ACHN (cell line): ENCODE measurements around the gene GRAMD1A.
"Not testable (repeated sequence)": the region's sequence is repeated elsewhere in the genome, so short reads cannot be mapped to it uniquely, and the experiment has no call there.

Source experiments
- DNase-seq: peaks from one replicate; pipeline ENCODE4 v3.0.0-alpha.2; 2015
- in situ Hi-C: cut with HindIII; loops from 2 replicates; pipeline ENCODE4 v1.10.0; 2017; ENCODE audit warnings: low sequenced_read_pairs, low pct_ligation_motif_present, low pct_unique_long_range_greater_than_20kb

GRAMD1A gene

GRCh38 chr19:35043906-35044305 is 43.8 kb downstream of the GRAMD1A start:
- in situ Hi-C loops = no loop called here
- DNase-seq = no peak

- peak; percentile 48 for DNase-seq
- in situ Hi-C loops = no loop called here
Observed at GRCh38 chr19:35044317-35045117, 44.4 kb downstream of the GRAMD1A start.

- in situ Hi-C loops = no loop called here
- DNase-seq = peak; percentile 21
Observed at GRCh38 chr19:35045667-35046300, 45.7 kb downstream of the GRAMD1A start.

- DNase-seq = no peak
- in situ Hi-C loops = no loop called here
Observed at GRCh38 chr19:35046461-35046860, 46.3 kb downstream of the GRAMD1A start.

GRCh38 chr19:35048911-35049411 is 48.8 kb downstream of the GRAMD1A start:
- in situ Hi-C loops = no loop called here

GRCh38 chr19:35049456-35049855 is 49.3 kb downstream of the GRAMD1A start:
- DNase-seq = no peak
- in situ Hi-C loops = no loop called here

More at GRCh38 chr19:35048911-35049411, 48.8 kb downstream of the GRAMD1A start:
- no peak for DNase-seq

GRCh38 chr19:35050662-35051061 is 50.5 kb downstream of the GRAMD1A start:
- in situ Hi-C loops, DNase-seq: not testable (repeated sequence)

- DNase-seq, in situ Hi-C loops: not testable (repeated sequence)
Observed at GRCh38 chr19:35051268-35051667, 51.1 kb downstream of the GRAMD1A start.

GRCh38 chr19:35051796-35052195 is 51.7 kb downstream of the GRAMD1A start:
- DNase-seq = no peak

GRCh38 chr19:35052599-35053190 is 52.6 kb downstream of the GRAMD1A start:
- DNase-seq = no peak
- in situ Hi-C loops = no loop called here

More at GRCh38 chr19:35051796-35052195, 51.7 kb downstream of the GRAMD1A start:
- in situ Hi-C loops = no loop called here

GRCh38 chr19:35053667-35054293 is 53.7 kb downstream of the GRAMD1A start:
- in situ Hi-C loops = no loop called here

GRCh38 chr19:35054626-35055025 is 54.5 kb downstream of the GRAMD1A start:
- in situ Hi-C loops = no loop called here
- DNase-seq = no peak

More at GRCh38 chr19:35053667-35054293, 53.7 kb downstream of the GRAMD1A start:
- DNase-seq = no peak

- no peak for DNase-seq
- in situ Hi-C loops = no loop called here
Observed at GRCh38 chr19:35055715-35056179, 55.6 kb downstream of the GRAMD1A start.

- DNase-seq = no peak
- in situ Hi-C loops = no loop called here
Observed at GRCh38 chr19:35056513-35057063, 56.5 kb downstream of the GRAMD1A start.

- DNase-seq = no peak
- in situ Hi-C loops = no loop called here
Observed at GRCh38 chr19:35058370-35058769, 58.2 kb downstream of the GRAMD1A start.

- in situ Hi-C loops = no loop called here
- no peak for DNase-seq
Observed at GRCh38 chr19:35059006-35059798, 59.1 kb downstream of the GRAMD1A start.

GRCh38 chr19:35059799-35060091 is 59.6 kb downstream of the GRAMD1A start:
- no peak for DNase-seq
- in situ Hi-C loops = no loop called here
